HFF-Myc (cell line): ENCODE results near the gene ZNF575.

Experiments used
- DNase-seq: peaks from one replicate; pipeline ENCODE4 v3.0.0-alpha.2; 2011; ENCODE audit warnings: low read depth; ENCODE audit errors: extremely low read depth
- H3K4me3 ChIP-seq: replicated peaks from 2 replicates; pipeline ENCODE4 v1.5.1; 2011; ENCODE audit warnings: low read depth, mild to moderate bottlenecking, control low read depth, low read length
- CTCF ChIP-seq: IDR thresholded peaks from 2 replicates; pipeline ENCODE4 v1.5.1; 2012; ENCODE audit warnings: mild to moderate bottlenecking, low read depth, low read length, control low read depth; ENCODE audit errors: missing control alignments

Gene ZNF575

GRCh38 chr19:43501661-43502418, 31.1 kb upstream of the ZNF575 start:
- TF ChIP-seq CTCF, result no peak
- DNase-seq, result no peak
- no peak overlapping the region for H3K4me3 ChIP-seq

- no peak for DNase-seq
- 0 out of 2 replicates have a peak overlapping the region, but pooled peaks have one; percentile 5 for H3K4me3 ChIP-seq
- TF ChIP-seq CTCF, result no peak
These were observed 30.5 kb upstream of the ZNF575 start for GRCh38 chr19:43502419-43502976.

- peak overlapping the region; percentile 78 for H3K4me3 ChIP-seq
- DNase-seq, result peak; percentile 67
- no peak for TF ChIP-seq CTCF
These were observed 29.2 kb upstream of the ZNF575 start for GRCh38 chr19:43503501-43504425.

- no peak for TF ChIP-seq CTCF
- peak within 1 kb of the TSS; percentile 78 for H3K4me3 ChIP-seq
- no peak for DNase-seq
These were observed 28.4 kb upstream of the ZNF575 start, which contains the start of gene PHLDB3 for GRCh38 chr19:43504426-43505185. TSS of gene PHLDB3 (minus strand) at chr19:43504746. CDS start at chr19:43504118, 628 bp downstream.

- no peak for TF ChIP-seq CTCF
- no peak for DNase-seq
- H3K4me3 ChIP-seq, result no peak overlapping the region
These were observed 27.9 kb upstream of the ZNF575 start for GRCh38 chr19:43505186-43505456.

- no peak for DNase-seq
- no peak overlapping the region for H3K4me3 ChIP-seq
- TF ChIP-seq CTCF, result no peak
These were observed 27.0 kb upstream of the ZNF575 start for GRCh38 chr19:43505941-43506340.
